Measurements from ENCODE around the gene RPL41. TPM values are rescaled to one million over a fixed set of nuclear protein-coding genes. Genes with fewer than 3 reads are reported as not detected.
A peak's percentile ranks its signal among the peaks of the same experiment; 100 is the strongest.

RPL41 gene
- total and polyA plus RNA-seq, 11 donors = 533 to 4,466 (median 1,999) TPM

GRCh38 chr12:56152132-56152755 is 35.8 kb downstream of the RPL41 start, which contains the start of gene MYL6B:
TSS of gene MYL6B (plus strand) at chr12:56152587. CDS start at chr12:56153919, 1,332 bp downstream.
- H3K9me3 ChIP-seq = no peaks in the 10 kb centered on the region
- DNase-seq (peak; percentile 94 to 97 (median 96)), ATAC-seq (peak; percentile 95 to 98 (median 97))
- H3K36me3 ChIP-seq = peaks cover 0 to 12% (median 0%) of the 10 kb centered on the region in 9 donors
- H3K4me1 ChIP-seq = peaks cover 4 to 36% (median 25%) of the 10 kb centered on the region in 12 donors
- TF ChIP-seq POLR2A (IDR thresholded peaks at IDR 0.05) (peak in 1 of 2 donors; percentile 62), CTCF (IDR thresholded peaks at IDR 0.05) (no peak)
- peak within 1 kb of the TSS; percentile 80 to 98 (median 94) for H3K27ac ChIP-seq
- H3K4me3 ChIP-seq = peak within 1 kb of the TSS; percentile 22 to 92 (median 72)
- intact Hi-C loops (cut with DNase I) = loop anchor here in 2 of 10 donors (2.0 kb wide), 1 partner anchor 23 kb away; the partner anchor contains the start of gene ESYT1 (in 2 of the 2)
- 0 to 1% (median 1%) methylated on average over 15 to 37 of the region's 37 CpGs for WGBS, 4 donors
- no peaks in the 10 kb centered on the region for H3K27me3 ChIP-seq

- peak in 1 of 5 donors; percentile 15 for DNase-seq
- H3K36me3 ChIP-seq = peaks cover 0 to 12% (median 0%) of the 10 kb centered on the region in 9 donors
- intact Hi-C loops (cut with DNase I) = loop anchor here in 2 of 10 donors (2.0 kb wide), 1 partner anchor 24 kb away; the partner anchor contains the start of gene ESYT1 (in 2 of the 2)
- WGBS, 4 donors = 7 to 16% (median 15%) methylated on average over 8 of the region's 8 CpGs
- no peak for TF ChIP-seq POLR2A (IDR thresholded peaks at IDR 0.05)
- H3K27ac ChIP-seq = peak overlapping the region in 10 of 12 donors; percentile 92 to 98 (median 94)
- peaks cover 4 to 36% (median 23%) of the 10 kb centered on the region in 12 donors for H3K4me1 ChIP-seq
- H3K4me3 ChIP-seq = peak overlapping the region; percentile 22 to 92 (median 72)
- H3K27me3 ChIP-seq = no peaks in the 10 kb centered on the region
- ATAC-seq = no peak
- no peaks in the 10 kb centered on the region for H3K9me3 ChIP-seq
These were observed 36.6 kb downstream of the RPL41 start for GRCh38 chr12:56152756-56153677.

GRCh38 chr12:56153678-56154065 is 37.2 kb downstream of the RPL41 start:
- intact Hi-C loops (cut with DNase I) = loop anchor here in 2 of 10 donors (2.0 kb wide), 1 partner anchor 25 kb away; the partner anchor contains the start of gene ESYT1 (in 2 of the 2)
- no peak overlapping the region for H3K4me3 ChIP-seq
- no peak overlapping the region for H3K27ac ChIP-seq
- WGBS, 4 donors = 78 to 87% (median 82%) methylated on average over 5 of the region's 5 CpGs
- H3K27me3 ChIP-seq = no peaks in the 10 kb centered on the region
- H3K4me1 ChIP-seq = peaks cover 4 to 36% (median 23%) of the 10 kb centered on the region in 12 donors
- no peaks in the 10 kb centered on the region for H3K9me3 ChIP-seq
- peaks cover 0 to 12% (median 0%) of the 10 kb centered on the region in 9 donors for H3K36me3 ChIP-seq
- ATAC-seq = no peak
- TF ChIP-seq POLR2A (IDR thresholded peaks at IDR 0.05) = no peak
- TF ChIP-seq CTCF (IDR thresholded peaks at IDR 0.05) = no peak
- DNase-seq = no peak

- Histone ChIP-seq H3K9me3 (no peaks in the 10 kb centered on the region), H3K36me3 (peaks cover 0 to 10% (median 1%) of the 10 kb centered on the region in 9 donors), H3K27ac (no peak overlapping the region), H3K27me3 (no peaks in the 10 kb centered on the region), H3K4me3 (no peak overlapping the region), H3K4me1 (peaks cover 4 to 36% (median 23%) of the 10 kb centered on the region in 12 donors)
- intact Hi-C loops (cut with DNase I) = no loop called here
- ATAC-seq (no peak), DNase-seq (no peak)
- WGBS, 4 donors = 88 to 97% (median 90%) methylated on average over 1 of the region's 1 CpG
- TF ChIP-seq POLR2A (IDR thresholded peaks at IDR 0.05) (no peak), CTCF (IDR thresholded peaks at IDR 0.05) (no peak)
These were observed 37.9 kb downstream of the RPL41 start for GRCh38 chr12:56154246-56154771.

Data from heart left ventricle (tissue), 16 donors.